Measurements from ENCODE around the gene KRTAP10-1. TPM values are rescaled to one million over a fixed set of nuclear protein-coding genes. Genes with fewer than 3 reads are reported as not detected.
"Not testable (repeated sequence)": the region's sequence is repeated elsewhere in the genome, so short reads cannot be mapped to it uniquely, and the experiment has no call there.

KRTAP10-1 gene
- total RNA-seq, 1 experiment from 2014 or later: not detected

DNA sequence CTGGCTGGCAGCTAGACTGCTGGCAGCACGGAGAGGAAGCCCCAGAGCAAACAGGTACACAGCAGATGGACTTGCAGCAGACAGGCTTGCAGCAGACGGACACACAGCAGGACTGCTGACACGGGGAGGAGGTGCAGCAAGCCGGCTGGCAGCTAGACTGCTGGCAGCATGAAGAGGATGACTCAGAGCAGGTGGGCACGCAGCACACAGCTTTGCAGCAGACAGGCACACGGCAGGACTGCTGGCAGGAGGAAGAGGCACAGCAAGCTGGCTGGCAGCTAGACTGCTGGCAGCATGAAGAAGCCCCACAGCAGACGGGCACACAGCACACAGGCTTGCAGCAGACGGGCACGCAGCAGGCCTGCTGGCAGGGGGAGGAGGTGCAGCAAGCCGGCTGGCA, 10.8 kb upstream of the KRTAP10-1 start:
- POLR2A ChIA-PET: no interaction called here
- H3K27me3 ChIP-seq (ENCODE audit: control insufficient read depth, insufficient read depth, low read length): no peaks in the 10 kb centered on the region
- intact Hi-C loops (cut with micrococcal nuclease; ENCODE audit: unreplicated experiment): no loop called here
- DNase-seq (ENCODE audit: low read depth, low spot score) (no peak), ATAC-seq (no peak)
- no peaks in the 10 kb centered on the region for H3K9me3 ChIP-seq (ENCODE audit: control insufficient read depth, insufficient read depth, low read depth, low read length)
- CTCF ChIA-PET: no interaction called here
- H3K4me1 ChIP-seq (ENCODE audit: control insufficient read depth, insufficient read depth, low read length): no peaks in the 10 kb centered on the region
- BruUV-seq (replicated peaks): no TSS peak
- in situ Hi-C loops (cut with HindIII; ENCODE audit: low pct_unique_long_range_greater_than_20kb, low sequenced_read_pairs): no loop called here
- H3K36me3 ChIP-seq (ENCODE audit: control insufficient read depth, insufficient read depth, low read length): no peaks in the 10 kb centered on the region
- H3K4me3 ChIP-seq (ENCODE audit: low read depth in 2 of 2, low read length in 2 of 2): no peak overlapping the region
- H3K27ac ChIP-seq (ENCODE audit: low read length): no peak overlapping the region
- no peak for TF ChIP-seq SIN3A (IDR thresholded peaks at IDR 0.05; ENCODE audit: borderline replicate concordance, insufficient read depth, low read depth, low read length)
- no peak for TF ChIP-seq TCF7L2 (IDR thresholded peaks at IDR 0.05; ENCODE audit: low read depth, low read length)
- TF ChIP-seq POLR2AphosphoS5 (IDR thresholded peaks at IDR 0.05; ENCODE audit: low read depth, low read length): no peak
- TF ChIP-seq, protein P1, sequence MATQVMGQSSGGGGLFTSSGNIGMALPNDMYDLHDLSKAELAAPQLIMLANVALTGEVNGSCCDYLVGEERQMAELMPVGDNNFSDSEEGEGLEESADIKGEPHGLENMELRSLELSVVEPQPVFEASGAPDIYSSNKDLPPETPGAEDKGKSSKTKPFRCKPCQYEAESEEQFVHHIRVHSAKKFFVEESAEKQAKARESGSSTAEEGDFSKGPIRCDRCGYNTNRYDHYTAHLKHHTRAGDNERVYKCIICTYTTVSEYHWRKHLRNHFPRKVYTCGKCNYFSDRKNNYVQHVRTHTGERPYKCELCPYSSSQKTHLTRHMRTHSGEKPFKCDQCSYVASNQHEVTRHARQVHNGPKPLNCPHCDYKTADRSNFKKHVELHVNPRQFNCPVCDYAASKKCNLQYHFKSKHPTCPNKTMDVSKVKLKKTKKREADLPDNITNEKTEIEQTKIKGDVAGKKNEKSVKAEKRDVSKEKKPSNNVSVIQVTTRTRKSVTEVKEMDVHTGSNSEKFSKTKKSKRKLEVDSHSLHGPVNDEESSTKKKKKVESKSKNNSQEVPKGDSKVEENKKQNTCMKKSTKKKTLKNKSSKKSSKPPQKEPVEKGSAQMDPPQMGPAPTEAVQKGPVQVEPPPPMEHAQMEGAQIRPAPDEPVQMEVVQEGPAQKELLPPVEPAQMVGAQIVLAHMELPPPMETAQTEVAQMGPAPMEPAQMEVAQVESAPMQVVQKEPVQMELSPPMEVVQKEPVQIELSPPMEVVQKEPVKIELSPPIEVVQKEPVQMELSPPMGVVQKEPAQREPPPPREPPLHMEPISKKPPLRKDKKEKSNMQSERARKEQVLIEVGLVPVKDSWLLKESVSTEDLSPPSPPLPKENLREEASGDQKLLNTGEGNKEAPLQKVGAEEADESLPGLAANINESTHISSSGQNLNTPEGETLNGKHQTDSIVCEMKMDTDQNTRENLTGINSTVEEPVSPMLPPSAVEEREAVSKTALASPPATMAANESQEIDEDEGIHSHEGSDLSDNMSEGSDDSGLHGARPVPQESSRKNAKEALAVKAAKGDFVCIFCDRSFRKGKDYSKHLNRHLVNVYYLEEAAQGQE (IDR thresholded peaks at IDR 0.05; ENCODE audit: insufficient read depth in 1 of 2, low read depth in 2 of 2, low read length in 1 of 2): no peak
- TF ChIP-seq, protein P2, sequence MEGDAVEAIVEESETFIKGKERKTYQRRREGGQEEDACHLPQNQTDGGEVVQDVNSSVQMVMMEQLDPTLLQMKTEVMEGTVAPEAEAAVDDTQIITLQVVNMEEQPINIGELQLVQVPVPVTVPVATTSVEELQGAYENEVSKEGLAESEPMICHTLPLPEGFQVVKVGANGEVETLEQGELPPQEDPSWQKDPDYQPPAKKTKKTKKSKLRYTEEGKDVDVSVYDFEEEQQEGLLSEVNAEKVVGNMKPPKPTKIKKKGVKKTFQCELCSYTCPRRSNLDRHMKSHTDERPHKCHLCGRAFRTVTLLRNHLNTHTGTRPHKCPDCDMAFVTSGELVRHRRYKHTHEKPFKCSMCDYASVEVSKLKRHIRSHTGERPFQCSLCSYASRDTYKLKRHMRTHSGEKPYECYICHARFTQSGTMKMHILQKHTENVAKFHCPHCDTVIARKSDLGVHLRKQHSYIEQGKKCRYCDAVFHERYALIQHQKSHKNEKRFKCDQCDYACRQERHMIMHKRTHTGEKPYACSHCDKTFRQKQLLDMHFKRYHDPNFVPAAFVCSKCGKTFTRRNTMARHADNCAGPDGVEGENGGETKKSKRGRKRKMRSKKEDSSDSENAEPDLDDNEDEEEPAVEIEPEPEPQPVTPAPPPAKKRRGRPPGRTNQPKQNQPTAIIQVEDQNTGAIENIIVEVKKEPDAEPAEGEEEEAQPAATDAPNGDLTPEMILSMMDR (IDR thresholded peaks at IDR 0.05): no peak

DNA sequence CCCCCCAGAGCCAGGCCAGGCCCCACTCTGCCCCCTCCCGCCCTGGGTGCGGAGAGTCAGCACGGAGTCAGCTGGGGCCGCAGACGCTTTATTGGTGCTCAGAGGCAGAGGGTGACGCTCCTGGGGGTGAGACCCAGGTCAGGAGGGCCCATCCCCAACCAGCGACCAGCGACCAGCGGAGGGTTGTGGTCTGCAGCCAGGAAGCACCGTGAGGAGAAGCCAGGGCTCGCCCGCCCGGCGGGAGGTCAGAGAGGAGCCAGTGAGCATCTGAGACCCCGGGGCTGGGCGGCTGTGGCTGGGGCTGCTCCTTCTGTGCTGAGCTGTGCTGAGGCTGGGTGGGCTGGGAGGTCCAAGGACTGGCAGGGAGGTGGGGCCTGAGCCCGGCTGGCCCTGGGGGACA, 10.3 kb upstream of the KRTAP10-1 start:
- H3K27ac ChIP-seq (ENCODE audit: low read length); H3K4me1 ChIP-seq (ENCODE audit: control insufficient read depth, insufficient read depth, low read length); BruUV-seq (replicated peaks); POLR2A ChIA-PET; intact Hi-C loops (cut with micrococcal nuclease; ENCODE audit: unreplicated experiment); H3K27me3 ChIP-seq (ENCODE audit: control insufficient read depth, insufficient read depth, low read length); H3K4me3 ChIP-seq (ENCODE audit: low read depth in 2 of 2, low read length in 2 of 2); DNase-seq (ENCODE audit: low read depth, low spot score); H3K36me3 ChIP-seq (ENCODE audit: control insufficient read depth, insufficient read depth, low read length); ATAC-seq; CTCF ChIA-PET; in situ Hi-C loops (cut with HindIII; ENCODE audit: low pct_unique_long_range_greater_than_20kb, low sequenced_read_pairs); H3K9me3 ChIP-seq (ENCODE audit: control insufficient read depth, insufficient read depth, low read depth, low read length): not testable (repeated sequence)

DNA sequence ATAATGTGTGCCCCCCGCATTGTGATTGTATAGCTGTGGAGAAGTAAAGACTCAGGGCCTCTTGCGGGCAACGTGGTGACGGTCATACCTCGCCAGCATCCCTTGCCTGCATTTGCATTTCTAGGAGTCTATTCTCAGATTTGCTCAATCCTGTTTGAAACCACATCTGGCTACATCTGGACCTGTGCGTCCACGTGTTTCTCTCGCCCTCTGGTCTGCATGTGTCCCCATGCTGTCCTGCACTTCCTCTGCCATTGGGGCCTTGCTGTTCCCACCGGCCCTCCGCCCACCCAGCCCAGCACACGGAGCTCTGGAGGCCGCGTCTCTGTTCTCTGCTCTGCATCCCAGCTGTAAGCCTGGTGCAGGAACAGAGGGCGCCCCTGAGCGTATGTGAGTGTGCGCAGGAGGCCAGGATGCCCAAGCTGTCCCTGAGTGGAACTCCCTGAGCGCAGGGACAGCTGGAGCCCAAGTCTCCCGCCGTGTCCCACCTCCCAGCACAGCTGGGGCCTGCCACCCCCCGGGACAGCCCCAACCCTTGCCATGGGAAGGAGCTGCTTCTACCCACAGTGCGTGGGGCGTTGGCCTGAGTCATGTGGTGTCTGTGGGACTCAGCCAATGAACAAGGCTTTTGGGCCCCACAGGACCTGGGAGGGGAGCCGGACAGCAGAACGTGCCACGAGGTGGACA, 9.7 kb upstream of the KRTAP10-1 start:
- intact Hi-C loops (cut with micrococcal nuclease; ENCODE audit: unreplicated experiment): no loop called here
- no peaks in the 10 kb centered on the region for H3K9me3 ChIP-seq (ENCODE audit: control insufficient read depth, insufficient read depth, low read depth, low read length)
- TF ChIP-seq, protein P1 (IDR thresholded peaks at IDR 0.05; ENCODE audit: insufficient read depth in 1 of 2, low read depth in 2 of 2, low read length in 1 of 2): no peak
- no peak for TF ChIP-seq TCF7L2 (IDR thresholded peaks at IDR 0.05; ENCODE audit: low read depth, low read length)
- TF ChIP-seq SIN3A (IDR thresholded peaks at IDR 0.05; ENCODE audit: borderline replicate concordance, insufficient read depth, low read depth, low read length): no peak
- TF ChIP-seq, protein P2 (IDR thresholded peaks at IDR 0.05): no peak
- TF ChIP-seq POLR2AphosphoS5 (IDR thresholded peaks at IDR 0.05; ENCODE audit: low read depth, low read length): no peak
- H3K27ac ChIP-seq (ENCODE audit: low read length): no peak overlapping the region
- no peak overlapping the region for H3K4me3 ChIP-seq (ENCODE audit: low read depth in 2 of 2, low read length in 2 of 2)
- H3K36me3 ChIP-seq (ENCODE audit: control insufficient read depth, insufficient read depth, low read length): no peaks in the 10 kb centered on the region
- CTCF ChIA-PET: interaction anchor here (0.5 kb wide), 1 partner anchor 31 kb away, joined by 3 read pairs; the partner anchor contains the start of gene KRTAP10-5
- no TSS peak for BruUV-seq (replicated peaks)
- POLR2A ChIA-PET: no interaction called here
- no peaks in the 10 kb centered on the region for H3K4me1 ChIP-seq (ENCODE audit: control insufficient read depth, insufficient read depth, low read length)
- DNase-seq (ENCODE audit: low read depth, low spot score): no peak
- no peak for ATAC-seq
- in situ Hi-C loops (cut with HindIII; ENCODE audit: low pct_unique_long_range_greater_than_20kb, low sequenced_read_pairs): no loop called here
- H3K27me3 ChIP-seq (ENCODE audit: control insufficient read depth, insufficient read depth, low read length): no peaks in the 10 kb centered on the region
